Left forelimb (tissue), 1 donor: ENCODE measurements around the gene PPP2R5E.
"Not testable (repeated sequence)": the region's sequence is repeated elsewhere in the genome, so short reads cannot be mapped to it uniquely, and the experiment has no call there.

Source experiments
- DNase-seq: peaks from one replicate; pipeline ENCODE4 v3.0.0-alpha.2; 2018; ENCODE audit warnings: low spot score

The PPP2R5E gene

DNA sequence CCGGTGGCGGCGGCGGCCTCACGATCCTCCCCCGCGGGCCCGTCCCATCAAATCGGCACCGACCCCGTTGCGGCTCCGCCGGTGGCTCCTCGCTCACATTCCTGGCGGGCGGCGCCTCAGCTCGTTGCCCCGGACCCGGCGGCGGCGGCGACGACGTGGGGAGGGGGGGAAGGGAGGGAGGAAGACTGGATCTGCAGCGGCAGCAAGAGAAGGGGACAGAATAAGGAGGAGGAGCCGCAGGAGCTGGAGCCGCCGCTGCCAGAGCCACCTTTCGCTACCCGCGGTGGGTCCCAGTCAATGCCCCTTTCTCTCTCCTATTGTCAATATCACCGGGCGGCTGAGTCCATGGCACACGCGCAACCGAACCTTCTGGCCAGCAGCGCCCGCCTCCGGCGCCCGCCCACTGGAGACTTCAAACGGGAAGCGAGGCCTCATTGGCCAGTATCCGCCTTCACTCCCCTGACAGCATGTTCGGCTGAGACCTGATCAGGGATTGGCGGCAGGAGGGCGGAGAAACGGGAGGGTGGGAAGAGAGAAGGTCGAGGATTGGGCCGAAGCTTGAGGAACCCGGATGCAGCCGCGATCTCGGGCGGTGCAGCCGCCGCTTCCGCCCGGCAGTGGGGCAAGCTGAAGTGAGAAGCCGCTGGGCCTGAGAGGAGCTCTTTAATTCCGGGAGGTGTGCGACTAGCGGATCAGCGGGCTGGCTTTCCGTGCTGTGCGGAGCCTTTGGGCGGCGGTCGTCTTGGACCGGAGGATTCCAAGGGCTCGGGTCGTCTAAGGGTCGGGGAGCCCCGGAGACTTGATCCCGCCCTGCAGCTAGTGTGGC is at the start of gene PPP2R5E:
Gene PPP2R5E, minus strand, starts transcription at position 378 of the 826 bp plus-strand sequence. CDS start 3,692 bp downstream, outside the sequence.
- DNase-seq: peak; percentile 98

DNA sequence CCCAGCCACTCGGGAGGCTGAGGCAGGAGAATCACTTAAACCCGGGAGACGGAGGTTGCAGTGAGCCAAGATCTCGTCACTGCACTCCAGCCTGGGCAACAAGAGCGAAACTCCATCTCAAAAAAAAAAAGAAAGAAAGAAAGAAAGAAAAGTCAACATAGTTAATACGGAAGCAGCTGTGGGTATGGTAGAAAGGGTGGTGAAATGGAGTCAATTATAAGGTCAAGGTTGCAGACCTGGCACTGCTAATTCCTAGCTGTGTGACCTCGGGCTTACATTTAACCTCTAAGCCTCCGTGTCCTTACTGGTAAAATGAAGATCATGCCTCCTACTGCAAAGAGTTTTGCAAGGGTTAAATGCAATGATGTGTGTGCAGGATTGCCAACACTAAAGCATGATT is 39.9 kb upstream of the PPP2R5E start:
- not testable (repeated sequence) for DNase-seq

DNA sequence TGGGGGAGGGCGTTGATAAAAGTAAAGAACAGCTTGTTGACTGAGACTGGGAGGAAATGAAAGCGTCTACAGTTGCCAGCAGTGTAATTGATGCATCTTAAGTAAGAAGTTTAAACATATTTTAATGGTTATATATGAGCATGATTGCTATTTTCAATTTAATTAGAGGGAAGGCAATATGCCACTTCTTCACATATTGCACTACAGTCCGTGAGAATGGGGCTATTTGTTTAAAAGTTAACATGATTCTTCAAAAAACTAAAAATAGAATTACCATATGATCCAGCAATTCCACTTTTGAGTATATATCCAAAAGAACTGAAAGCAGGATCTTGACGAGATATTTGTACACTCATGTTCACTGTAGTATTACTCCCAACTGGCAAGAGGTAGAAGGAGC is 38.3 kb upstream of the PPP2R5E start:
- DNase-seq: no peak

DNA sequence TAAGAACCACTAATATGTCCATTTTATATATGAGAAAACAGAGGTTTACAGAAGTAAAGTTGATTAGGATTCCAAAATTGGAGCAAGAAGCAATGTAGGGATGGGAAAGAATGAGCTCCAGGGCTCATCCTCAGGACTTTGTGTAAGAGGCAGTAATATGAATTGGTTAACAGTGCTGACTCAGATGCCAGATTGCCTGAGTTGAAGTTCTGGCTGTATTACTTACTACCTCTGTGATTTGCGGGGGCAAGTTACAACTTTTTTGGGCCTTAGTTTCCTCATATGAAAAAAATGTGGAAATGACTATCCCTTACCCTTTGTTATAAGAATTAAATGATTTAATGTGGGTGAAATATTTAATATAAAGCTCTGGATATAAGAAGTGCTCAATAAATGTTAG is 35.1 kb upstream of the PPP2R5E start:
- DNase-seq: no peak

GRCh38 chr14:63573581-63573980 is 30.4 kb upstream of the PPP2R5E start:
- no peak for DNase-seq

DNA sequence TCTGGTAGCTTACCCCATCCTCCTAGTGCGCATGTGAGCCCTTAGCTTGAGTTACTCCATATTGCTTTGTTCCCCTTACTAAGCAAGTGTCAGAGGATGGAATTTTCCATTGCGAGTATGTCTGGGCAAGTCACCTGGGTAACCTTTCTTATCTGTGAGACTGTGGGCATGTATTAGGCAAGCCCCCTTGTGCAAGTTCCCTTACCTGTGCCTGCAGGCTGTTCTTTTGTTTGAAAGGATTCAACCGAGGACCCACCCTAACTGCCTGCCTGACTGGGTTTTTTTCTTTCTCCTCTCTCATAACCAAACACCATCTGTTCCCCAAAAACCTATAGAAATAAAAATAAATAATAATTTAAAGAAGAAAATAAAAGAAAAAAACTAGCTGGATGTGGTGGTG is 22.3 kb upstream of the PPP2R5E start:
- no peak for DNase-seq

- DNase-seq: no peak
Measured at GRCh38 chr14:63564318-63564717, 21.1 kb upstream of the PPP2R5E start.

DNA sequence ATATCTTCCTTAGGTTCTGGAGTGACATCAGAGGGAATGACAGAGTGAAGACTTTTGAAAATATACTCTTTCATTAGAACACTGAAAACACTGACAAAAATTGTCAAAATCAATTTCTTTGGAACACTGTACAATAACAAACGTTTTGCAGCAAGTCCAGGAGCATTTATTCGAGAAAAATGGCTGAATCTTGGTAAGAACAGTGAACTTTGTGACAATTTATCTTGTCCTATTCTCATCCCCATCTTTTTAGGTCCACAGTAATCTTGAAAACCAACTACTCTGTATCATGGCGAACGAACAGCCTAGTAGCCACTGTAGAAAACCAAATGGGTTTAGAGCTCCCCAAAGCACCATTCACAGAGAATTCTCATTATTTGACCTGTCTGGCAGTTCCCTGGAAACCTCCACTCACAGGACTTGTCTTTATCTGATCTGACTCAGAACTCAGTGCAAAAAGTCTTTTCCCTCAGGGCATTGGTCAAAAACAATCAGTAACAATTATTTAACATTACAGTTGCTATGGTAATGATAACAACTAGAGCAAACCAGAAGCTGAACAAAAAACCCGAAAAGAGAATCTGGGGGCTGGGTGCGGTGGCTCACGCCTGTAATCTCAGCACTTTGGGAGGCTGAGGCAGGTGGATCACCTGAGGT is 20.3 kb upstream of the PPP2R5E start:
- no peak for DNase-seq

- no peak for DNase-seq
Measured at GRCh38 chr14:63562405-63562804, 19.2 kb upstream of the PPP2R5E start.

GRCh38 chr14:63555572-63555971 is 12.4 kb upstream of the PPP2R5E start:
- no peak for DNase-seq

GRCh38 chr14:63551332-63551731 is 8.2 kb upstream of the PPP2R5E start:
- no peak for DNase-seq

DNA sequence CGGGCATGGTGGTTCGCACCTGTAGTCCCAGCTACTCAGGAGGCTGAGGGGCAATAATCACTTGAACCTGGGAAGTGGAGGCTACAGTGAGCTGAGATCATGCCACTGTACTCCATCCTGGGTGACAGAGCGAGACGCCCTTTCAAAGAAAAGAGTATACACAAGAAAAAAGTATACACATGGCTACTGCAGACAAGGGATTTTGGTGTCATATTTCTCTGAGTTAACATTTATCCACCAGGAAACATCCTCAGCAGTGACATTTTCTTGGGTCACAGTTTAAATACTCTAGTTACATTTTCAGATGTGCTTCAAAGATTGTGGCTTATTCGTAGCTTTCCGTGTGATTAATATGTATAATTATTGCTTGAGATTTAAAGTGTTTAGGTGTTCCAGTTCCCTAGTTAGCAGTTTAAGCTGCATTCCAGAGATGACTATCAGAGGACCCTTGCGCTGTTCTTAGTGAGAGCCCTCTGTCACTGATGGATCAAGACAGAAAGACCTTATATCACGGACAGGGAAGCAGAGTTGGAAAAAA is 4.7 kb upstream of the PPP2R5E start:
- DNase-seq: no peak

DNA sequence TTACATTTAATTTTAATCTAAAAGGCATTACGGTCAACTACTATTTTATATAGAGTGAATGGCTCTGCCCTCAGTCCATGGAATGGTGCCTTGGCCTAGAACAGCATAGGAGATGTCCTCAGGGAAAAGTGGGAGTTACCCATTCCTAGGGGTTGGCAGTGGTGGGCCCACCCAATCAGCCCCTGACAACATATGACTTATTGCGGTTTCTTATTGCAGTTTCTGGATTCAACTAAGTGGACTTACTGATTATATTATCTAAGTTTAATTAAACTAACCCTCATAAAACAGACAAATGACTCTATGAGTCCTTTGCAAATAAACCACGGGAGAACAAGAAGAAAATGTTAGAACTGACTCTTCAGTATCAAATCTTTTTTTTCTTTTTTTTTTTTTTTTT is 2.3 kb upstream of the PPP2R5E start:
- DNase-seq: no peak

- DNase-seq: no peak
Measured at GRCh38 chr14:63544591-63545299, 1.6 kb upstream of the PPP2R5E start.

DNA sequence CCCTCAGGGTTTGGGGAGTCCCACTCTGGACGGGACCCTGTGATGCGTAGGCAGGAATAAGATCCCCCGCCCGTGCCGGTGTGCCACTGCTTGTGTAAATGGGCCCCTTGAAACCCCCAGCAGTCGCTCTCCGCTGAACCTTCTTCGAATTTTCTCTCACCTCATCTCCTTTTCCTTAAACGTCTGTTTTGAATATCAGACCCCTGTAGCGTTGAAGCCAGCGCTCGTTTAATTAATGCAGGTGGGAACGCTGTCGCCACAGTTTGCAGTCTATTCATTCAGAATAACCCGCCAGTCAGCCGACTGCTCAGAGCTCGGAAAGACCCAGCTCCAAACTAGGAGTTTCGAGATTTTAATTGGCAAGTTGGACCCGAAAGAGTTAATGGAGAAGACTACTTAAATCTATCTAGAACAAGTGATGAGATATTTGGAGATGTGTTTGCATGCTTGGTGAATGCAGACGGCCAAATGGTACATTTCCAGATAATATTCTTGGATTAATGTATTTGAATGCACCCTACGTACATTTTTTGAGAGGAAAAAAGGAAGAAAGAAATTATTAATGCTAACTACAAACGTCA is 739 bp upstream of the PPP2R5E start:
- no peak for DNase-seq

DNA sequence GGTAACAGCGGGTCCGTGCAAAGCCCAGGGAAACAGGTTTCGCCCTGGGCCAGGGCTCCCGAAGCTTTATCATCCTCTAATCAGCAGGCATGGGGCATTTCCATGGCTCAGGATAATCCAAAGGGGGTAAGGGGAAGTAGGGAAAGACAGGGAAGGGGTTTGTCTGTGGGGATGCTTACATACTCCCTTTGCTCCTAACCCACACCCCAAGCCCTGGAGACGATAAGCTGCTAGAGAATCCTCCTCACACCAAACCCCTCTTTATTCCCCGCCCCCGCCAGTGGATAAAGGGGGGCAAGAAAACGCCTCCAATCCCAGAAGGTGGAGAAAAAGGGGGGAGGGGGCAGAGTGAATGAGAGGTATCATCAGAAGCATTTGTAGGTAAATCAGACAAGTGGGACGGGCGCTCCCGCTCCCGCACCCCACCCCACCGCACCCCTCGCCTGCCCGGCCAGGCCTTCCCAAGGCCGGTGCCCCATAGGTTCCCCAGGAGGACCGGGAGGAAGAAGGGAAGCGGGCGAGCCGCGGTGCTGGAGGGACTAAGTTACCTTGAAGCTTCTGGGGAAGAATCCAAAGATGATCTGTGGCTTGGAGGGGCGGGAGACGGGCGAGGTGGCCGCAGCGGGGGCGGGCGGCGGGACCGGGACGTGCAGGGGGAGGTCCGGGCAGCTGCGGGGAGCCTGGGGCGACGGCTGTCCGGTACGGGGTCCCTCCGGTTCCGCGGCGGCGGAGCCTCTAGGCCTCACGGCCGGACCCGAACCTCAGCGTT is 762 bp downstream of the PPP2R5E start:
- DNase-seq: peak; percentile 70

DNA sequence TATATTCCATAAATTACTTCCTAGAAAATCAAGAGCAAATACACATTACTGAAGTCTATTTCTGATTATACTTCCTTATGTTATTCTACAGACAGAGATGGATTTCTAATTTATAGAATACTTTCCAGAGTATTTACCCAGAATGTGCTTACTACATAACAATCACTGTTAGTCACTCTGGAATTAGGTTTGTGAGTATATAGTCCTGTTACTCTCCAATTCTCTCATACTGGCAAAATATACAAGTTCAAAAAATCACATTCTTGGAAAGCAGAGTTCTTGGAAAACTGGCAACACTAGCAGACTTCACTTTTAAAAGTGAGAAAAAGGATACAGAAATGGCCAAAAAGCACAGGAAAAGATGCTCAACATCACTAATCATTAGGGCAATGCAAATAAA is 7.3 kb downstream of the PPP2R5E start:
- no peak for DNase-seq

- no peak for DNase-seq
Measured at GRCh38 chr14:63533474-63533873, 9.7 kb downstream of the PPP2R5E start.

DNA sequence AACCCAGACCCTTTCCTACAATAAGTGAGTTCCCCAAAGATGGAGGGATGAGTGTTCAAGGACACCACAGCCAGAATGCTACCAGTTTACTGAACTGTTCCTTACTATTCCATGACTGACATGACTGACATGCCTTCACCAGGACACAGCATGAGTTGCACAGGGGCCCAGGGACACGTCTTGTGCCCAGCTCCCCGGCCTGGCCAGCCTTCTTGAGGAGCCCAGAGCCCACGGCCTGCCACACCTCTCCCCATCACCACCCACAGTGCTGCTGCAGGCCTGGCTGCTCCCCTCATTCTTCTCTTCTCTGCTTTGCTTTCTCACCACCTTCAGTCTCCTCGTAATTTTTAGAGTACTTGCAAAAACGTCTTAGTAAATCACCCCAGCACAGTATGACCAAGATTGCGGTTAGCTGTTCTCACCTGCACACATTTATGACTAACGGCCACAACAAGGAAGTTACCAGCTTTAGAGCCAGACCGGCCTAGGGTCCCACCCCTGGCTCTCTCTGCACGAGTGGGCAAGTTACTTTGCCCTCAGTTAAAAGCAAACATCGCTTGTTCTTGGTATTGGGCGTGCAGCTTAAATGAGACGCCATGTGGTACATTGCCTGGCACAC is 18.5 kb downstream of the PPP2R5E start:
- no peak for DNase-seq

DNA sequence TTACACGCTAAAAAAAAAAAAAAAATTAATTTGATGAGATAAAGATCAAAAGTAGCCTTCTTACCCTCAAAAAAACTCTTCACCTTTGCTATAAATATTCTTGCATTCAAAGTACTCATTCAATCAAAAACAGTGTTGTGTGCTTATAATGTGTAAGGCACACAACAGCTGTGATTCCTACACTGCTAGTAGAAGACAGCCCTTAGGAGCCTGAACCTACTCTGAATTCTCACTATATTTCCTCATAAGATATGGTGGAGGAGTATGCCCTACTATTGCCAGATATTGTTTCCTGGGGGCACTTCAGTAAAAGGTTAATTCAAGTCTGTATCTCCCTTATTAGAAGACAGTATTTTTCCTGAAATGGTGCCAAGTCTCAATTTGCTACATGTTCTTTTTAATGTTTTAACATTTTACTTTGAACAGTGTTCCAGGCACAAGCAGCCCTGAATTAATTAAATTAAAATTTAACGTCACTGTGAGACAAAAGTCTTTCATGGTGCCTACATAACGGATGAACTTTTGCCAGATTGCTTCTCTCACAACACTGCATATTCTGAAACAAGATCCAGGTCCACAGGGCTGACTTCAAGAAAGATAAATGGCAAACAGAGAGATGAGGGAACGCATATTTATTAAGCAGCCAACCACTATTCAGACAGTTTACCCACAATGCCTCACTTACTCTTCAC is 19.3 kb downstream of the PPP2R5E start:
- DNase-seq: no peak
